HG02943 (cell line): ENCODE data around the gene TECPR2.

ENCODE experiments used
- ATAC-seq: cut with Tn5 transposase; IDR thresholded peaks from one replicate; pipeline ENCODE4 v1.9.1; 2021; ENCODE audit warnings: mild to moderate bottlenecking, low read depth, moderate library complexity; ENCODE audit not compliant: unreplicated experiment

Gene TECPR2

DNA sequence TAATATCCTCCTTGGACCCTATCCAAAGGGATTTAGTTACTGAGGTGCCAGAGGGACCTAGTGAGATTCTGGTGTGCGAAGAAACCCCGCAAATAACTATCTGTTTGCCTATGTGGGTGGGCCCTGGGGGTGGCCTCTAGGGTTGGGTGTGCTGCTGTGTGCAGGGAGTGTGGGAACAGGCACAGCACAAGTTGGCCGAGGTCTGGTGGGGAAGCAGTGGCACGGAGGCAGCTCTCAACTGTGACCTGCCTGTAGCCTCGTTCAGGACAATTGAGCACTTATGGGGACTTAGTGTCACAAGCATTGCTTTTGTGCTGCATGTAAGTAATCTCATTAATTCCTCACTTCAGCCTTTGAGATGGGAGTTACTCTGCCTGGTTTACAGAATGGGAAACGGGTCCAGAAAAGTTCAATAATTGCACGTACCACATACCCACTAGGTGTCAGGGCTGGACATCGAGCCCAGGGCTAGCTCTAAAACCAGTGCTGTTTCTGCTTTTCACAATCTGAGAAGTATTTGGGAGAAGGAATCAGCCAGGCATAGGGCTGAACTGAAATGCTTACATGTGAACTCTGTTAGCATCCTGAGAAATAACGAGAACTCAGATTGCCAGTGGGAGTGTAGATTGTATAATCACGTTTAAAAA lies 58.8 kb downstream of the TECPR2 start:
- ATAC-seq, result no peak

DNA sequence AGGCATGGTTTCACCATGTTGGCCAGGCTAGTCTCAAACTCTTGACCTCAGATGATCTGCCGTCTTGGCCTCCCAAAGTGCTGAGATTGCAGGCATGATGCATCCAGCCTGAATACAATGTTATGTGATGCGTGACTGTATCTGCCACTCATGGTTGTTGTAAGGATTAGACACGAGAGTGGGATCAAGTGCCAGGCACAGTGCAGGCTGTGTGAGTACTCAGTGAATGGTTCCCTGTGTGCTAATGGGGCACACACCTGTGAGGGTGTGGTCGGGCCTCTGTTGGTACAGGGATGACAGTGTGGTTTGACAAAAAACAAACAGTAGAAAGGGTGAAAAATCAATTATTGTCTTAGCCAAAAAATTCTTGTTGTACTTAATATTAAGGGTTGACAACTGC lies 61.8 kb downstream of the TECPR2 start:
- no peak for ATAC-seq

DNA sequence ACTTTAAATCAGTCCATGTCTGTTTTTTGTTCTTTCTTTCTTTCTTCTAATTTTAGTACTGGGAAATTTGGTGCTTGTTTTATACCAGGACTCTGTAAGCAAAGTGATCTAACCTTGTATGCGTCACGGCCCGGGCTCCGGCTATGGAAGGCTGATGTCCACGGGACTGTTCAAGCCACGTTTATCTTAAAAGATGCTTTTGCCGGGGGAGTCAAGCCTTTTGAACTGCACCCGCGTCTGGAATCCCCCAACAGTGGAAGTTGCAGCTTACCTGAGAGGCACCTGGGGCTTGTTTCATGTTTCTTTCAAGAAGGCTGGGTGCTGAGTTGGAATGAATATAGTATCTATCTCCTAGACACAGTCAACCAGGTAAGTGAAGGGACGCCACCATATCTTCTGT lies 62.2 kb downstream of the TECPR2 start:
- no peak for ATAC-seq

DNA sequence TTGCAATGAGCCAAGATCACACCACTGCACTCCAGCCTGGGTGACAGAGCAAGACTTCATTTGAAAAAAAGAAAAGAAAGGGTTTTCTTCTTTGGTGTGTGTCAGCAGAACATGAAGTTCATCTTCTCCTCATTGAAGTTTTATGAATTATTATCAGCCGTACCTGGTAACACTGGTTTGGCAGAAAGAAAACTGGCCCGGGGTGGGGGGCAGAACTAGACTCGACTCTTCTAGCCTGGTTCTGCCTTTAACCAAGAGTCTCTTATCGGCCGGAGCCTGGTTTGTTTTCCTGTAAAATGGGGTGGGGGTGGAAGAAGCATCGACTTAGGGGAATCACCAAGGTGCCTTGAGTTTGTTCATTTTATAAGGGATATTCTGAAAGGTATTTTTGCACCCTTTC lies 64.1 kb downstream of the TECPR2 start:
- ATAC-seq, result no peak

DNA sequence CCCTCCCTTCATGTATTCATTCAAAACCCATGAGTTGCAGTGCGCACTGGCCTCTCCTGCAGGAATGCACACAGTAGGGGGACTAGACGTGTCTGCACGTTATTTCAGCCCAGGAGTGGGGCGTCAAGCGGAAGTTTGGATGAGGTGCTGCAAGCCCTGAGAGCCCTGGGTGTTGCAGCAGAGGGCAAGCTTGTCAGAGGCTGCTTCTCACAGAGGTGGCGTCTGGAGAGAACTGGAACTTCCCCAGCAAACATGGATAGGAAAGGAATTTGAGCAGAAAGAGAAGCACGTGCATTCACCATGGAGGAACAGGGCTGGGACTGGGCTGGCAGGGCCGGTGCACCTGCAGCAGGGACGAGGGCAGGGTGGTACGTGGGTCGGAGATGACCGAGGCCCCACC lies 64.9 kb downstream of the TECPR2 start:
- no peak for ATAC-seq

DNA sequence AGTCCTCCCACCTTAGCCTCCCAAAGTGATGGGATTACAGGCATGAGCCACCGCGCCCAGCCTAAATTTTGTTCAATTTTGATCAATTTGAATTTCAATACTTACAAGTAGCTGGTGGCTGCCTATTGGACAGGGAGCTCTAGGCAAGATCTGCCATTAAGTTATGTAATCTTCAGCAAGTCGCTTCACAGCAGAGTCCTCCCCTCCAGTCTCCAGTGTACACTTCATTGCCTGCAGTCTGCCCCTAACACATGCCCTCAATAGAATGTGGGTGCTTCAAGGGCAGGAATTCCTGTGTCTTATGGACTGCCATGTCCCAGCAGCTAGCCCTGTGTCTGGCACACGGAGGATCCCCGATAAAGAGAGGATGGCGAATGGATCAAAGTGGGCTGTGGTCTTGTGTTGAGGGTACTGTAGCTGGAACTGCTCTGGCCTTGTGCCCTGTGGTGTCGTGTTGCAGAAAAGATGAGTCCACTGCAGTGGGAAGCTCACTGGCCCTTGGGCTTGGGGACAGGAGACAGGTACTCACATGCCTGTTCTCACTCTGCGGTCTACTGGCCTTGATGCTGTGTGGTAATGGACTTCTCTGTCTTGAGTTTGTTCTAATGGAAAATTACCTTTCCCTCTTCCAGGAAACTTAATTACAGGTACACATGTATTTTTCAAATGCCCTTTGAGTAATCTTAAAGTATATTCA lies 67.6 kb downstream of the TECPR2 start:
- ATAC-seq, result no peak

DNA sequence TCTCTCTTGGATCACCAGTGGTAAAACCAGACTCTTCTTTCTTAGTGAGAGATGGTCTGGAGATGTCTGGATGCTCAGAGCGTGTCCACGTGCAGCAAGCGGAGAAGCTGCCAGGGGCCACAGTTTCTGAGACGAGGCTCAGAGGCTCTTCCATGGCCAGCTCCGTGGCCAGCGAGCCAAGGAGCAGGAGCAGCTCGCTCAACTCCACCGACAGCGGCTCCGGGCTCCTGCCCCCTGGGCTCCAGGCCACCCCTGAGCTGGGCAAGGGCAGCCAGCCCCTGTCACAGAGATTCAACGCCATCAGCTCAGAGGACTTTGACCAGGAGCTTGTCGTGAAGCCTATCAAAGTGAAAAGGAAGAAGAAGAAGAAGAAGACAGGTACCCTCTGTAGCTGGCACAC lies 69.0 kb downstream of the TECPR2 start:
- no peak for ATAC-seq

DNA sequence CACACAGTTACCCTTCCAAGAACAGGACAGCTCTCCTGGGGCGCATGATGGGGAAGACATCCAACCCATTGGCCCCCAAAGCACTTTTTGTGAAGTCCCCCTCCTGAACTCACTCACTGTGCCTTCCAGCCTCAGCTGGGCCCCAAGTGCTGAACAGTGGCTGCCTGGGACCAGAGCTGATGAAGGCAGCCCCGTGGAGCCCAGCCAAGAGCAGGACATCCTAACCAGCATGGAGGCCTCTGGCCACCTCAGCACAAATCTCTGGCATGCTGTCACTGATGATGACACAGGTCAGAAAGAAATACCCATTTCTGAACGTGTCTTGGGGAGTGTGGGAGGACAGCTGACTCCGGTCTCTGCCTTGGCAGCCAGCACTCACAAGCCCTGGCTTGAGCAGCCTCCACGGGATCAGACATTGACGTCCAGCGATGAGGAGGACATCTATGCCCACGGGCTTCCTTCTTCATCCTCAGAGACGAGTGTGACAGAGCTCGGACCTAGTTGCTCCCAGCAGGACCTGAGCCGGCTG lies 72.0 kb downstream of the TECPR2 start:
- no peak for ATAC-seq

DNA sequence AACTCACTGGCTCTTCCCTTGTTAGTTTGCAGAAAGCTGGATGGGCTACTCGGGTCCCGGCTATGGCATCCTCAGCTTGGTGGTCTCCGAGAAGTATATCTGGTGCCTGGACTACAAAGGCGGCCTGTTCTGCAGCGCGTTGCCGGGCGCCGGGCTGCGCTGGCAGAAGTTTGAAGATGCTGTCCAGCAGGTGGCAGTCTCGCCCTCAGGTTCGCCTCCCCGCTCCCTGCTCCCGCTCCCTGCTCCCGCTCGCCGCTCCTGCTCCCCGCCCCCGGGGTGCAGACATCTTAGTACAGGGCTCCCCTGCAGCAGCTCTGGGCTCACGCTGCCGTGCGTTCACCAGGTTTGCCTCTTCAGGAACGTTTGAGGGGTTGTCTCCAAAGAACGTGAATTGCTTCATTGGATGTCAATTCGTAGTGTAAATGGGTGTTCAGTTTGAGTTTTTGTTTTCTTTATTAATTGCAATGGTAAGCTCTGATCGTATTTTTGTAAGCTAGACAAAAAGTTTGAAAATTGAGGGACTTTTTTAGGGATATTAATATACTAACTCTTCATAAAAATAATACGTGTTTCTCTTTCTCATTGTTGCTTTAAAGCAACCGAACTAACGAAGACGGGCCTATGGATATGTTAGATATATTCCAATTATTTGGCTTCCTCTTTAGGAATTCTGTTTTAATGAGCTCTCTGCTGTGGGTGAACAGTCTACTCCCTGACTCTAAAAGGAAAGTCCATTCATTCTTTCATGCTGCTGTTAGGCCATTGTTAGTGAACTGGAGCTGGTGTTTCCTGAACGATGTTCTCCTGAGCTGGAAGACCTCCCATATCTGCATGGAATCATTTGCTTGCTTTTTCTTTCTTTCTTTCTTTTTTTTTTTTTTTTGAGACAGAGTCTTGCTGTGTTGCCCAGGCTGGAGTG lies 75.5 kb downstream of the TECPR2 start:
- no peak for ATAC-seq

DNA sequence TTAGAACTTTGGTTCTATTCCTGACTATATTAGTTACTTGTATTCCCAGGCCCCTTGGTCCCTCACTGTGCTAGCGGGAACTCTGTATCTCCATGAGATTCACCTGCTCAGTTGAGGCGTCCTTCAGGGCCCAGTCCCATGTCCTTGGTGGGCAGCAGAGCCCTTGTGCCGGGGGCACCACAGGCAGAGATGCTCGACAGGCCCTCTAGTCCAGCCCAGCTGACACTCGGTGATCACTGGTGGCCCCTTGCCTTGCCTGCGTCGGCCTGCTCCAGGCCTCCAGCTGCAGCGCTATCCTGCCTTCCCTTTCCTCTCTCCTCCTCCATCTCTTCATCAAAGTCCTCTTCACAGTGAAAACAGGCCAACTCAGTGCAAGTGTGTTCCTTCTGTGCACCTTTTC lies 76.8 kb downstream of the TECPR2 start:
- ATAC-seq, result no peak

DNA sequence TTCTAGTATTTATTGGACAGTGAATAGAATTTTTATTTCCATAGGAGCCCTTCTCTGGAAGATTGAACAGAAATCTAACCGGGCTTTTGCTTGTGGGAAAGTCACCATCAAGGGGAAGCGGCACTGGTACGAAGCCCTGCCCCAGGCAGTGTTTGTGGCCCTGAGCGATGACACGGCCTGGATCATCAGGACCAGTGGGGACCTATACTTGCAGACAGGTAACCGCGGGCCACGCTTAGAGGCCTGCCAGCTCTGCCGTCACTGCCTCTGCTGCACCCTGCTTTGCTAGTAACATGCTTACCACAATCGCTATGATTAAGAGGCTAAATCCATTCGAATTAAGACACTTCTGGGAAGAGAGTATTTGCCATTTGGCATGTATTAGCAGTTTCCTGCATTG lies 77.7 kb downstream of the TECPR2 start:
- ATAC-seq, result no peak

DNA sequence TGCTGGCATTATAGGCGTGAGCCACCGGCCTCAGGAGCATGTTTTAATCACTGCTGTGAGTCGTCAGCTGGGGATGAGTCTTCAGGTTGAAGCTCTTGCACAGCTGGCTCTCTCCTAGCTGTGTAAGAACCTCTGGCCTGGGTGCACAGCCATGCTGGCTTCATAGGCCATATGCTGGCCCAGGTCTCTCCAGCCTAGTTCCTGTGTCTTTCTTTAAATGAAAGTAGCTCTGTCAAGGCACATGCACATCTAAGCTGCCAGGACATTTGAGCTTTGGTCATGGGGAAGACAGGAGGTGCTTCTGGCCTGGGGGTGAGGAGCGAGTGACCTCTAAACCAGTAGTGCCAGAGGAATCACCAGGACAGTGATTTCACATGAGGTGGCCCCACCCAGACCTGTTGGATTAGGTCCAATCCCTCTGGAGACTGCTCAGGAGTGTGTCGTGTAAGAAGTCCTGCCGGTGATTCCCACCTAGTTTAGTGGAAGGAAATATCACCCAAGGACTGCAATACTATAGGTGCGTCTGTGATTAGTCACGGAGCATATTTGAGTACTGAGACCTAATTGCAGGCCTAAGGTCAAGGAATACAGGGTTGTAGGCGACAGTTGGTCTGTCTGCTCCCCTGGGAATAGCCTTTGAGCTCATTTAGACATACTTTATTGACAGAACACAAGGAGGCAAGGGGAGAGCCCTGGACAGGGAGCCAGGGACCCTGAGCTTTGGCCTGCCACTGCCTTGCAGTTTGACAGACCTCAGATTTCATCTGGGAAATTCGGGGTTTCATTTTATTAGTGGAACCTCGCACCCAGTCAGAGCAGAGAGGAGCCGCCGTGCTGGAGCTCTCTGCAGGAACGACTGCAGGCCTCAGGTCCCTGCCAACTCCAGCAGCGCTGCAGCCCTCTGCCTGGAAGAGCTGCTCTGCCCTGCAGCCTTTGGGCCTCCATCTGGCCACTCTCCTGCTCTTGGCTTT lies 79.8 kb downstream of the TECPR2 start:
- ATAC-seq, result no peak

DNA sequence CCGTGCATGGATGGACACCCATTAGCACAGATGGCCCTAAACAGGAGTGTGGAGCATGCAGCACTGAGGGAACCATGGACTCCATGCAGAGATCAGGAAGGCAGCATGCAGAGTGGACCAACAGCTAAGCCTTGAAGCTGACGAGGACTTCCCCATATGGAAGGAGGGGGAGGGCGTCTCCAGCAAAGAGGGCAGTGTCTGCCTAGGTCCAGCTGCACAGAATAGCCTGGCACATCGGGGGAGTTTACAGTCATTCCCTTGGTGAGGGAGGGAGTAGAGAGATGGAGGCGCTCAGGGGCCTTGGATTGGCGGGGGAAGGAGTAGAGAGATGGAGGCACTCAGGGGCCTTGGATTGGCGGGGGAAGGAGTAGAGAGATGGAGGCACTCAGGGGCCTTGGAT lies 82.3 kb downstream of the TECPR2 start:
- ATAC-seq, result no peak

DNA sequence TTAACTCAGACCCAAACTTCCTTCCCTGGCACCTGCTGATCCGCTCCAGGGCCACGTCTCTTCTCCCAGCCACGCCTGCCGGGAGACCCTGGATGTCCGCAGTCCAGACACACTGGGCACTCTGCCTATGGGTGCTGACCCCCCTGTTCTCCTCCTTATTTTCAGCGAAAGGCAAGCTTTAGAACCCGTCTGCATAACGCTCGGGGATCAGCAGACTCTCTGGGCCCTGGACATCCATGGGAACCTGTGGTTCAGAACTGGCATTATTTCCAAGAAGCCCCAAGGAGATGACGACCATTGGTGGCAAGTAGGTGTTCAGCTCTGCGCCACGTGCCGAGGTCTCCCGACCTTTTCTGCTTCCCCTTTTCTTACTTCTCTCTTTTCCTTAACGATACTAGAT lies 82.9 kb downstream of the TECPR2 start:
- ATAC-seq, result no peak

DNA sequence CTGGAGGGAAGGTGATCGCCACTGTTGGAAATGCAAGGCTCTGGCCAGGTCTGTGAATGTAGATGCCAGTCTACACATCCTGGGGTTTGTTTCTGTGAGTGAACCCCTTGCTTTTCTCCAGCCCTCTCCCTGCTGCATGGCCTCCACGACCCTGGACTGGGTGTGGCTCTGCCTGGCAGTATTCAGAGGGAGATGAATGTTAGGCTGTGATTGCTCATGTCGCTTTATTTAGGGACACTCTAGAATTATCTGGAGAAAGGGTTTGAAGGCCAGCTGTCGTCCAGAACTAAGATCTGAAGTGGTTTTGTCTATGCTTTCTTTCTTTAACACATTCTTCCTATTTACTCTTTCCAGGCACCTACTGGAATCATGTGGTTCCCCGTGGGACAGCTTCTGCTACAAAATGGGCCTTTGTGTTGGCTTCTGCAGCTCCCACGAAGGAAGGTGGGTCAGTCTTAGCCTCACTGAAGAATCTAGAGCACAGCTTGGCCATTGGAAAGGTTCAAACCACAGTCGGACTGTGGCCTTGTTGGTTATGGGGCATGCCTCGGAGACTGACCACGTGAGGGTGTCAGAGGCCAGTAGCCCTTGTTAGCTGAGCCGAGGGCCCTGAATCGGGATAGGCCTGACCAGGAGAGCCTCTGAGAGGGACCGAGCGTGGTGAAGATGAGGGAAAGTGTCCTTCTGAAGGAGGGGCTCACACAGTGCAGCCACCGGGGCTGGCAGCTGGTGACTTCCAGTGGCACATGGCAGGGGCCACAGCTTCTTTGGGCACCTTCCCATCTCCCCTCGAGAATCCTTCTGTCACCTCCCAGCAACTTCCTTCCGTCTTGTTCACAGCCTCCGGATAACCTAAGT lies 87.7 kb downstream of the TECPR2 start:
- no peak for ATAC-seq

DNA sequence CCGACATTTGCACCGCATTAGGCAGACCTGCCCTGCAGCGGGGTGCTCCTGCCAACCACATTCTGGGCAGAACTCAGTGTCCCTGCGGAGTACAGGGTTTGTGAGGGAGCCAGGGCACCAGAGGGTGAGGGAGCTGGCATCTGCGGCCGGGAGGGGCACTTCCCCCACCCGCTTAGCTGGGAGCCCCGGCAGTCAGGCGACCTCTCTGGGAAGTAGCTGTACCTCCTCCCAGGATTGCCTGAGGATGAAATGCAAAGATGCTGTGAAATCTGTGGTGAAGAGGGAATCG lies 88.3 kb downstream of the TECPR2 start:
- ATAC-seq, result no peak

DNA sequence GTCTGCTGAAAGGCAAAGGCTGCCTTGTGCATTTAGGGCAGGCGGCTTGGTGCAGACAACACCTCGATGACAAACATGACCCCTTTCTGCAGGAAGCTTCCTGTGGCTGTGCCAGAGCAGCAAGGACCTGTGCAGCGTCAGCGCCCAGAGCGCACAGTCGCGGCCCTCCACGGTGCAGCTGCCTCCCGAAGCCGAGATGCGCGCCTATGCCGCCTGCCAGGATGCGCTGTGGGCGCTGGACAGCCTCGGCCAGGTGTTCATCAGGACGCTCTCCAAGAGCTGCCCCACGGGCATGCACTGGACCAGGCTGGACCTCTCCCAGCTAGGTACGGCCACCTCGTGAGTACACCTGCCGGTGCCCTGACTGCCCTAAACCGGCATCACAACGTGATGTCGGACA lies 89.6 kb downstream of the TECPR2 start:
- ATAC-seq, result no peak

DNA sequence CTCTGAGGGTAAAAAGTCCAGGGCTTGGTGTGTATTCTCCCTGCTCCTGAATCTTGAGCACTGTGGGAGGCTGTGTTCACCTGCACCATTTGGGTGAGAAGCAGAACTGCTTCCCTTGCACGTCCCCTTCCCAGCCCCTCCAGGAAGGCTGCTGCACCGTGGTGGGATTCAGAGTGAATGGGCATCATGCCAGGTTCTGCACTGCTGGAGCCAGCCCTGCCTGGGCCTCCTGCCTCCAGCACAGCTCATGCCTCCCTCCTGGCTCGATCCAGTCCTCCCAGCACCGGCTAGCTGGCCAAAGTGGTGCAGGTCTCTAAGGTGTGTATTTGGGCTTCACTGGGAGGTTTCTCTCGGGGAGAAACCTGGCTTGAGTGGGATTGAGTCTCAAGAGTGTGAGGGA lies 92.0 kb downstream of the TECPR2 start:
- ATAC-seq, result no peak

DNA sequence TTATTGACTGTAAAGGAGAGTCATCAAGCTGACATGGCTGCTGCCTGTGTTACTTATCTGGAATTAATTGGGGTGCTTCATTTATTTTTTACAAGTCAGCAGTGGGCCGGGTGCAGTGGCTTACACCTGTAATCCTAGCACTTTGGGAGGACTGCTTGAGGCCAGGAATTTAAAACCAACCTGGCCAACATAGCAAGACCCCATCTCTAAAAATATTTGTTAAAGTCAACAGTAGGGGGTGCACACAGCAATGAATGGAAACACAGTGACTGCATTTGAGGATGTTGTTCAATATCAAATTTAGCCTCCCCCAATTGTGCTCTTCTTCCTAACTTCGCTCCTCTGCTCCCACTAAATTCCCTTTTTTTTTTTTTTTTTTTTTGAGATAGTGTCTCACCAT lies 94.8 kb downstream of the TECPR2 start:
- no peak for ATAC-seq
